GM18498 (cell line): ENCODE results near the gene KRT2.

Experiments
- ATAC-seq: cut with Tn5 transposase; IDR thresholded peaks from one replicate; pipeline ENCODE4 v1.9.1; 2021; ENCODE audit warnings: mild to moderate bottlenecking, moderate library complexity; ENCODE audit not compliant: unreplicated experiment

KRT2 gene

DNA sequence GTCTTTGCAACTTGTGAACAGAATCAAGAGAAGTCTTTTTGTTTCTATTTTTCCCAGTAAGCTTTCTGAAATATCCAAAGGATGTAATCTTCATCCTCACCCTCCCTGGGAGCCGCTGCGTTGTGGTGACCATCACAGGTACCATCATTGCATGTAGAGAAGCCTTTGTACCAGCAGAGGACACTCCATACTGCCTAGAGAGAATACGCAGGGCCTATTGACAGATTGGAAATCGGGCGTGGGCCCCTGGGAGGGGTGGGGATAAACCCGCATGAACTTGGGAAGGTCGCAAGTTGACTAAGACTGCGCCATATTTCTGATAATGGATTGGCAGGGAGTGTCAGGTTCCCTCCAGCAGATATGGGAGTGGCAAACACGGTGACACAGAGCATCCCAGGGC, 15.5 kb upstream of the KRT2 start:
- no peak for ATAC-seq

DNA sequence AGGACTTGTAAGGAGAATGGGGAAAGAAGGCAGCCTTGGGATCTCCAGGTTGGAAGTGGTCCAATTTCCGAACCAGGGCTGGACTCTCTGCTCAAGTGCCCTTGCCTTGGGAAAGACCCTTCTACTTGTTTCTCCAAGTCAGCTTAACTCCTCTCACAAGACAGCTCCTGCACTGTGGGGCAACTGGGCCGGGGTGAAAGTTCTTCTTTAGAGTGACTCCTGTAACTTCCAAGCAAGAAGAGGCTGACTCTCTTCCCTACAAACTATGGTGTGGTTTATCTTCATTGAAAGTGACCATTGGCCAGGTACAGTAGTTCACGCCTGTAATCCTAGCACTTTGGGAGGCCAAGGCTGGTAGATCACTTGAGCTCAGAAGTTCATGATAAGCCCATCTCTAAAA, 14.5 kb upstream of the KRT2 start:
- ATAC-seq = no peak

DNA sequence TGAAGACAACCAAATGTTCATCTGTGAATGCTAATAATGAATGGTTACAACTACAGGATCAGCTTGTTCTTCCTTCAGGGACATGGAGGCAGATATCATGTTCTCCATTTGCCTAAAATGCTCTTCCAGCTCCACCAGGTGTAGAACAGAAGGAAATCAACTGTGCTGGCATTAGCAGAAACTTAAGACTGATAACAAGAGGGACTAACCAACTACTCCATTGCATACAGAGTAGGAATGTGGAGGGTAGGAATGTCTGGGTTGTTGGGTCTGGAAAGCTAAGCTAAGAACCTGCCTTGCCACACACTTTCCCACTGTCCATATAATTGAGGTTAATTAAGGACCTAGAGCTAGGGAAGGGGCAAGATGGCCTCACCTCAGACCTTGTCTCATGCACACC, 11.4 kb upstream of the KRT2 start:
- no peak for ATAC-seq

DNA sequence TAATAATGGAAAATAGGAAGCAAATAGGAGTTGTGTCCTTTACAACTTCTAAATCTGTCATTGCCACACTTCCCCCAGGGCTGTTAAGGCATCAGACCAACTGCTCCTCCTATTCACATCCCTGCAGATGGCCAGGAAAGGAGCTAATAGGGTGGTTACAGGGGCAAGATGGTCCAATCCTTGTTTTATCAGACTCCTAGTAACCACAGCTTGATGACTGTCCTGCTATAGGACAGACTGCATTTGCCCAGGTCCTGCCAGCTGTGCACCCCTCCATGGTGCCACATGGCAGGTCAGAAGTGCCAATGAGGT, 10.9 kb upstream of the KRT2 start:
- no peak for ATAC-seq

DNA sequence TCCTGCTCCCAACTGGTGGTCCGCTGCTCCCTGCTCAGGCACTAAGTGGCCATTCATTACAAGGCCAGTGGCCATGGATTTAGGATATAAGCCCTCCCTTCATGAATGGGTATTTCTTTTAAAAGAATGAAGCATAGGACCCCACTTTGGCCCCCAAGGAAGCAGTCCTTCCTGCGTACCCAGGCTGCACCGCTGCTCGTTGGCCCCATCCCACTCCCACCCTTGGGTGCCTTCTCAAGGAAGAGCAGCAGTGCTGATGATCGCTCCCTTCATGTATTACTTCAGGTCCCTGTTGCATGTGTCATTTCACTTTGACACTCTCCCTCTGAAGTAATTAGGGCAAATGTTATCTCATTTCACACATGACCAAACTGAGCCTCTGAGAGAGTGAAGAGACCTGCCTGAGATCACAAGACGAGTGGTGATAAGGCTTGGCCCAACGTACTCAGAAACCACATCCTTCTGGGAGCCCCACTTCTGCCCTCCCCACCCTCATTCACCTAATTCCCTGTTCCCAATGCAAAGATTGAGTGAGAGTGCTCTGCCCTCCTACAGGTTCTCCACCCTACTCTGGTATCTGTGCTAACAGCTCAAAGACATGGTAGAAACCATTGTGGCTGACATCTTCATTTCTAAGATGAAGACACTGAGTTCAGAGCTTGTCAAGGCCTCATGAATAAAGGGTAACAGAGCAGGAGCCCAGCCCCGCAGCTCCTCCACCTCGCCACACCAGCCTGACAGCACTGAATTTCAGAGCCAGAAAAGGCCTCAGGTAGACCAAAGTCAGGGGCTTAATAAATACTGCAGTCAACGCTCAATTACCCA, 10.3 kb upstream of the KRT2 start:
- no peak for ATAC-seq

DNA sequence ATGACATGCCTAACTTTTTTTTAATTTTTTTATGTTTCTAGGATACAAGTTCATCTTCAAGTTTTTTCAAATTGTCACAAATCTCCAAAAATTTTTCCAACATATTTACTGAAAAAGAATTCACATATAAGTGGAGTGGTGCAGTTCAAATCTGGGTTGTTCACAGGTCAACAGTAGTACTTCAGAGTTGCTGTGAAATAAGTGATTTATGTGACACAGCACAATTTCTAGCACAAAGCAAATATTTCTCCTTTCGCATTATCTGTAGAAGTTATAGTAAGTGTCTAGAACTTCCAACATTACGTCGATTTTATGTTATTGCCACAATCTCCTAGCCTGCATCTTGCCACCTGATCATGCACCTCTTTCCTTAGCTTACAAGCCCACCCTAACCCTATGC, 9.7 kb upstream of the KRT2 start:
- ATAC-seq = no peak

DNA sequence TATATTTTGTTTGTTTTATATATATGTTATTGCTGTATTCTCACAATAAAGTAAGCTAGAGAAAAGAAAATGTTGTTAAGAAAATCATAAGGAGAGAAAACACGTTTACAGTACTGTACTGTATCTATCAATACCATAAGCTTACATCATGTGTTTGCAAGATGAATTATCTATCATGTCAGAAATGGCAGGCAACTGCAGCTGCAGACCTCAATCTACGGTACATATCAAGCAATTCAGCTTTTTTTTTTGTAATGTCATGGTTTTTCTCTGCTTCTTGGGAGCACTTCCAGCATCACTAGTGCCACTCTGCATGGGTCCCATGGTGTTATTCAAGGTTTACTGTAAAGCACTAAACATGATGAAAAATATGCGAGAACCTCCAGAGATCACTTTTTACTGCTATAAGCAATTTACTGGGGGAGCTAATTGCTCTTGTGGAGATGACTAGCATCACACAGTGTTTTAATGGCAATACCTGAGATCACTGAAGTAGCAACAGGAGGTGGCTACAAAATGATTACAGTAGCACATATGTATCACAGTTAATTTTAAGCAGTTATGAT, 9.0 kb upstream of the KRT2 start:
- no peak for ATAC-seq

DNA sequence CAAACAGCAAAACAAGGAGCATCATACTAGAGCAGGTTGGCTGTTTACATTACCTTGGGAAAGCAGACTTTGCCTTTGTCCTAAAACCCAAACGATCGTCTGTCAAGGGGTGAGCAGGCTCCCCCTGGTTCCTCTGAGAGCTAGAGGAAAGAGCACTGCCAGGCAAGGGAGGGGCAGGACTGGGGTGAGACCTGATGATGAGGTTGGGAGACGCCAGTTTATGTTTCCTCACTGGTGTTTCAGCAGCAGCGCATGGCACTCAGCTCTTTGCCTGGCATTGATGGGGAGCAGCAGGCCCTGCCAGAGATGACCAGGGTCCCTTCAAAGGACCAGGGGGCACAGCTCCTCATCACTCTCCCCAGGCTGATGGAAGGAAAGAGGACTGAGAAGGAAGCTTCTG, 7.9 kb upstream of the KRT2 start:
- ATAC-seq = no peak

DNA sequence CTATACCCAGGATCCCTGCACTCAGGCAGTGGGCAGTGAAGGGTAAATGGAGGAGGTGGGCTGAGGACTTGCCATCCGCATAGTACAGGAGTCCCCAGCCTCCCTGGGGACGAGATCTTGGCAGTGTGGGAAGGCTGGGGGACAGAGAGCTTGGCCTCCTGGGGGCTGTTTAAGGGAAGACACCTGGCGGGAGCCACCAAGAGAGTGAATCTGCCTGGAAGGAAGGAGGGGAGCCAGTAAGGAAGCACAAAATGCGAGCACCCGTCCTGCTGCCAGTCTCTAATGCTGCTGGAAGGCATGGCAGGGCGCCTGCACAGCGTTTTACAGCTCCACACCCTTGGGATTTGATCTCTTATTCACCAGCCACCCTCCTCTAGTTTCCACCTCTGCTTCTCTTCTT, 7.4 kb upstream of the KRT2 start:
- ATAC-seq = no peak

DNA sequence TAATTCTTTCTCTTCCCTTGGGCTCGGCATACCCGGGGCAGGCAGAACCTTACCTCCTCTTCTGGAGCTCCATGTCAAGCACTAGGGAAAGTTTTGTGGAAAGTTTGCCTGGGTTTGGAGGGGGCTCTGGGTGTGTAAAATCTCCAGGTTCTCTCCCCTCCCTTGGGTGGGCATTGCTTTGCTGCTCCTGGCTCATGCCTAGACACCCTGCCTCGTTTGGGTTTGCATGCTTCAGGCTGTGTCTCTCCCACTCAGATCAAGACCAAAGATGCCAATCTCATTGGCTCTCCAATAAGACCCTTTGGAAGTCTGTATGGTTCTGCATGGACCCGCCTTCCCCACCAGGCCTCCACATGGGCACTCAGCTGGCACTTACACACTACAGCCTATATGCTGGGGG, 6.2 kb upstream of the KRT2 start:
- ATAC-seq = no peak

DNA sequence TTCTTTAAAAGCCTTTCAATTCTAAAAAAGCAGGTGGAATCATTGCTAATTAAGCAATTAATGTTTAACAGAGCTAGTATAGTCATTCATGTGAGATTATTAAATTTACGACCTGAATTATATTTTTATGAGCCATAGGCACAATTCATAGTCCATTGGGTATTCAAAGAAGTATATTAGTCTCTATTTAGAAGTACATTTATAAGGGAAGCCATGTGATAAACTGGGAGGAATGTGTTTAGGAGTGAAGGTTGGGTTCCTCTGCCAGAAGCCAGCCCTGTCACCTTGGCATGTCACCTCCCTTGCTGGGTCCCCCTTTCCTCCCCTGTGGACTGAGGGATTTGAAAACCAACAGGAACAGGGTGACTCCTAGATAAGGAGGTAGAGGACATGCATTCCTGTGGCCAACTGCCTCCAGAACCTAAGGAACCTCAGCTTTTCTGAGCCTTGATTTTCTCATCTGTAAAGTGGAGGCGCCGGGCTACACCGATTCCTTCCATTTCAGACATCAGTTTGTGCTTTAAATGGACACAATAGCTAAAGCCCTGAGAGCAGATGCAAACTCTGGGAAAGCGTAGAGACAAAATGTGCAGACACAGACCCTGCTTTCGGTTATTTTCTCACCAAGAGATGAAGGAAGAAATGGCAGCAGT, 5.4 kb upstream of the KRT2 start:
- ATAC-seq = no peak

DNA sequence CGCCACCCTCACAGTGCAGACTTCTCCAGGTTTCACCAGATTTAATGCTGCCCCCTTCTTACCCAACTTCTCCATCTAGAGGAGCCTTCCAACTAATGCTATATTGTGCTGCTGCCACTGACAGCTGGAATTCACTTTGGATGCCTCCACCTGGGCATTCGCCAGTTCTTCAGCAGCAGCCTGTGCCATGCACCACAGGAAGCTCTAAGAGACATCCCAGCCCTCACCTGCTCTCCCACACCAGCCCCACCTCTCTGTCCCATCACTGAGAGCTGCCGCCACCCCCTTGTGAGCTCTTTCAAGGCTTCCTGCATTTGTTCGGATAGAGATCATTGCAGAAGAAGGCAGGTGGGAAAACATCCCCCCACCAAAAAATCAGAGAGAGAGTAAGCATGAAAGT, 4.6 kb upstream of the KRT2 start:
- ATAC-seq = no peak

DNA sequence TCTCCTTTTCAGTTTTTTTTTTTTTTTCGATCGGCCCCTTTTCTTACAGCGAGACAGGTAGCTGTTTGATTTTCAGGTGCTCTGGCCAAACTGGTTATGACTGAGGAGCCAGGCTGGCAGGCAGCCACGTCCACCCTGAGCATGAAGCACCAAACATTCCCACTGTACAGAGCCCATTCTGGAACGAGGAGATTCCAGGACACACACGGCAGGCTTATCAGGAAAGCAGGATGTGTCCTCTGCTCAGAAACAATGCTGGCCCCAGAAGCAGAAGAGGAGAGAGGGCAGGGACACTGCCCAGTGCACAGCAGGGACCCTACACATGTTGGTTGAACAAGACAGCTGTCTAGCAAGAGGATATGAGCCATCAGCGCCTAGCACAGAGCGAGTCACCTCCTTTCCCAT, 3.7 kb upstream of the KRT2 start:
- ATAC-seq = no peak

DNA sequence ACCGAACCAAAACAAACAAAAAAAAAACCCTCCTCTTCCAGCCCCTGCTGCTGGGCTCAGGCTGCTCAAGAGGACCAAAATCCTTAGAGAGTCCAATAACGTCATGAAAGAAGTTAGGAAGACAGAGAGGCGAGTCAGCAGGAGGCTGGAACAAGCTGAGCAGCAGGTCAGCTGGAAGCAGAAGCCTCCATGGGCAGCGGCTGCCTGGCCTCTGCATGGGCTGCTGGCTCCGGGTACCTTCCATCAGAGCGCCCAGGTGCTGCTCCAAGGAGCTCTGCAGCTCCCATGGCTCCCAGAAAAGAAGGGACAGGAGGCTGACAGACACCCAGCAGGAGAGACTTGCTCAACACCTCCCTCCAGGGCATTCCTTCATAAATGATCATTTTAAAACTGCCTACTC, 3.2 kb upstream of the KRT2 start:
- ATAC-seq = no peak

DNA sequence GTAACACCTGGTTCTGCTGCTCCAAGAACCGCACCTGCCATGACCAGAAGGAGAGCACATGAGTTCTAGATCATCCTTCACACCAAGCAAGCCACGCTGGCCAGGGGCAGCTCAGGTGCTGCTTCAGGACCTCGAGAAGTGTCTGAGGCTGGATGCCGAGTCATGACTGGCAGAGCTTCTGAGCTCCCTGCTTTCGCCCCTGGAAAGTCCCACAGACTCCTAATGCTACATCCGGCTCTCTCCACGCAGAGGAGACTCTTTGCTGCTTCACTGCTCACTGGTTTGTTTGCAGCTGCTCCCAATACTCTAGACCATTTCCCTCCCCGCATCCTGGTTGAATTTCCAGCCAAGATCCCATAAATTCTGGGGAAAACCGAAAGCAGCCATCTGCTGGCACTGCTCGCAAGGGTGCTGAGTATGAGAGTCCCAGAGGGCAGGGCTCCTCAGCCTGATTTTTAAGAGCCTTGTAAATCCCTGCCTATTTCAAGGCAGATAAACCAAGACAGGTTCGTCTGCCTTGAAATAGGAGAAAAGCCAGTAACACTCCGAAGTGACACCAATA, 1.4 kb downstream of the KRT2 start:
- no peak for ATAC-seq

DNA sequence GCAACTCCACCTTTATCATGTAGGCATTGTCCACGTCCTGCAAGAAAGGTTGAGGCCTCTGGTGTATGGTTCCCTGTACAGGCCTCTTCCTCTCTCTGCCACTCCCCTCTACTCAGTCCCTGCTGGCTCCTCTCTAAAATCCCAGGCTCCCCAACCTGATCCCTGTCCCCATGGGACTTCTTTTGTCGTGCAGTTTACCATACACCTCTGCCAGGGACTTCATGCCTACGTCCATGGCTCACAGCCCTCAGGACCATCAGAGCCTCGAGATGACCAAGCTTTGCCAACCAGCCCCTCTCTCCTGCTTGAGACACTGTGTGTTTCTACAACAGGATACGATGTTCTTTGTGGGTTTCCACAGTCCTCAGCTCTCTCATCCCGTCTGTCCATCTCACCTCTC, 2.9 kb downstream of the KRT2 start:
- ATAC-seq = no peak

DNA sequence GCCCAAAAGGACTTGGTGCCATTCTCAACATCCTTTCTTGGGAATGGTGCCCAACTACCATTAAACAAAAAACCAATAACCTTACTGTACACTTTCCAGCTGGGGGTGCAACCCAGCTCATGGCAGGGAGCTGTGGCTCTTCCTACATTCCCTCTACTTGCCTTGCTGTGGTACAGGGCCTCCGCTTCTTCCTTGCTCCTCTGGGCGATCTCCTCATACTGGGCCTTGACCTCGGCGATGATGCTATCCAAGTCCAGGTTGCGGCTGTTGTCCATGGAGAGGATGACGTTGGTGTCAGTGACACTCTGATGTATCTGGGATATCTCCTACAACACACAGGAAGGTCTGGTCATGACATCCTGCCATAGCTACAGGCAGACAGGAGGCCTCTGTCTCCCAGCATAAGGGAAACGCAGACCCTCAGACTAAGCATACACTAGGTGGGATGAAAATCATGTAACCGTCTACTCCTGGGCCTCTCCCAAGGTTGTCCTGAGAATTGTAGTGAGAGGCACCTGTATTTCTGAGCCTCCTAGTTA, 3.9 kb downstream of the KRT2 start:
- ATAC-seq = no peak

DNA sequence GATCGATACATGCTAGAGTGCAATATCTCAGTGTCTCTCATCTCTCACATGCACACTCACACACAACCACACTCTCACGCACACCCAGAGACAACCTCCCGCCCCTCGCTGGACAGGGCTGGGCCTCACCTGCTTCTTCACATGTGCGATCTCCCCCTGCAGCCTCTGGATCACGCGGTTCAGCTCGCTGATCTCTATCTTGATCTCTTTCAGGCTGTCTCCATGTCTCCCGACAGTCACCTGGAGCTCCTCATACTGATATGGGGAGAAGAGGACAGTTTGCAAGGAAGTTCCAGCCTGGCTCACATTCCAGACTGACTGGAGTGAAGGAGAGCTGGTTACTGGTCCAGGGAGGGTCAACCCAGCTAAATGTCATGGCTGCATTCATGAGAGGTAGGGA, 4.4 kb downstream of the KRT2 start:
- ATAC-seq = no peak

DNA sequence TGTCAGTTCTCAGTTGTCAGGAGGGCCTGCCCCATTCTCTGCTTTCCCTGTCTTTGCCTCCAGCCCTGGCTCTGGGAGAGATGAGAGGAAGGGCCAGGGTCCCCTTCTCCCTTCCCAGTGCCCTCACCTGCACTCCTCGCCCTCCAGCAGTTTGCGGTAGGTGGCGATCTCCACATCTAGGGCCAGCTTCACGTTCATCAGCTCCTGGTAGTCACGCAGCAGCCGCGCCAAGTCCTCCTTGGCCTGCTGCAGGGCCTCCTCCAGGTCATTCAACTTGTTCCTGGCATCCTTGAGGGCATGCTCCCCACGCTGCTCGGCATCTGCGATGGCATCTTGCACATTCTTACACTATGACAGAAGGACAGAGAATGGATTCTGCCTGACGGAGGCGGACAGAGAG, 5.4 kb downstream of the KRT2 start:
- ATAC-seq = no peak

DNA sequence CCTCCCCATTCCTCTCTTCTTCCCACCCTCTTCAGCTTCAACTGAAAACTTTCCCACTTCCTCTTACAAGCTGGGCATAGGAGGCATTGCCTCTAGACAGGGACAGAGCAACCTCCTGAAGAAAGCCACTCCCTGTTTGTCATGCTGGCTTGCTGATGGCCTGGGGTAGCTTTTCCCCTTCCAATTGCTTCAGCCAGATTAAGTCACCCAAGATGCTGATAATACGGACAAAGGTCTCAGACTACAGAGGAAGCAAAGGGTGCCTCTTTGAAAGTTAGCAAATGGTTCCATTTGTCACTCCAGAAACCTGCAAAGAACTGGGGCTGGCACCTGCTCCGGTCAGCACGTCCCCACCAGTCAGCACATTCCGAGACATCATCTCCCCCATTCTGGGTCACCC, 6.0 kb downstream of the KRT2 start:
- ATAC-seq = no peak

DNA sequence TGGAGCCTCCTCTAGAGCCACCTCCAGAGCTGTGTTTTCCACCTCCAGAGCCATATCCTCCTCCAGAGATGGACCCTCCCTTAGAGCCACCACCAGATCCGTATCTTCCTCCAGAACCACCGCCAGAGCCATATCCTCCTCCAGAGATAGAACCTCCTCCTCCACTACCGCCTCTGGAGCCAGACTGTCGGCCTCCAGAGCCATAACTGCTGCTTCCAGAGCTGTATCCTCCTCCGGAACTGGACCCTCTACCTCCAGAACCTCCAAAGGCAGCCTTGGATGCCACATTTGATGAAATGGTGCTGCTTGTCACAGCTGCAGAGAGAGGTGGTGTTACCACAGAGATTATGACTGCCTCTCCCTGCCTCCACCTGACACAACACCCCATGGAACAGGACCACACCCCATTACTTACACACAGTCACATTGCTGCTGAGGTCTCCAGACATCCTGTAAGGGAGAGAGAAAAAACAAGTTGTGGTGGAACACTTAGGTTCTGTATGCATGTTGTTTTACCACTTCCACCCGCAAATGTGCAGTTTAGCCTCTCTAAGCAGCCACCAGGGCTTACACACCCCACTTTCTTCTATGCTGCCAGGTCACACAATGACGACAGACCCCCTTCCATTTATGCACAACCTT, 6.8 kb downstream of the KRT2 start:
- no peak for ATAC-seq

DNA sequence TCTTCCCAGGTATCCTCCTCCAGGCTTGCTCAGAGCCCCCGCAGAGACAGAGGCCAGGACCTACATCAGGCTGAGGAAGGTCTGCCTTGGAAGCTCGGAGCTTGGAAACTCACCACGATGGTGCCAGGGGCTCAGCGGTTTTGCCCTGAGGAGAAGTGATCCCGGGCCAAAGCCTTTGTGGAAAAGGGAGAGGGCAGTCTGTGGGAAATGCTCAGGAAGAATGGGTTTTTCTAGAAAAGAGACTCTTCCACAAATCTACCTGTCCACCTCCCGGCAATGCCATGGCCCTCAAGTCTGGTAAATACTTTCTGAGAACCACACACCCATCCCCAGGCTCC, 8.0 kb downstream of the KRT2 start:
- no peak for ATAC-seq
